Muscle of leg (tissue), 11 donors: ENCODE measurements around the gene RIPPLY3. TPM values are rescaled to one million over a fixed set of nuclear protein-coding genes. Genes with fewer than 3 reads are reported as not detected.
"Not testable (repeated sequence)": the region's sequence is repeated elsewhere in the genome, so short reads cannot be mapped to it uniquely, and the experiment has no call there.

Experiments
- DNase-seq: peaks from one replicate; pipeline ENCODE4 v3.0.0; 2013
- H3K27ac ChIP-seq: one replicate; pipeline ENCODE4 v1.5.1; 2013; ENCODE audit warnings: mild to moderate bottlenecking, low read length, control low read depth
- H3K27me3 ChIP-seq: one replicate; pipeline ENCODE4 v1.6.1; 2013; ENCODE audit warnings: low read length; ENCODE audit not compliant: control insufficient read depth, insufficient read depth
- H3K36me3 ChIP-seq: one replicate; pipeline ENCODE4 v1.6.1; 2013; ENCODE audit warnings: low read length; ENCODE audit not compliant: control insufficient read depth, insufficient read depth
- H3K4me1 ChIP-seq: one replicate; pipeline ENCODE4 v1.6.1; 2013; ENCODE audit warnings: low read length; ENCODE audit not compliant: control insufficient read depth, insufficient read depth
- H3K4me3 ChIP-seq: one replicate; pipeline ENCODE4 v1.5.1; 2013; ENCODE audit warnings: low read length, control low read depth
- H3K9me3 ChIP-seq: replicated peaks from 2 replicates; pipeline ENCODE4 v1.6.1; 2013; ENCODE audit warnings: low read depth, low read length; ENCODE audit not compliant: control insufficient read depth
- WGBS: methylation state at CpG from one replicate; pipeline ENCODE4 v1.1.5; 2013; ENCODE audit warnings: missing lambda C conversion rate; ENCODE audit not compliant: insufficient coverage; 5-methylcytosine and 5-hydroxymethylcytosine counted together
- polyA plus RNA-seq, 8 donors: library from polyadenylated mRNA; unstranded; fragments of 120-200 nt; gene quantifications; one replicate each; pipeline versions ENCODE4 v1.2.1 to v1.2.3, GENCODE V29; 2013; ENCODE audit warnings: inconsistent platforms in 1 of 8, low replicate concordance in 1 of 8; ENCODE audit not compliant: insufficient read length in 8 of 8, insufficient read depth in 1 of 8
- total RNA-seq: library from RNA; stranded (reverse); fragments of 120-200 nt; gene quantifications from one replicate; pipeline ENCODE4 v1.2.4, GENCODE V29; 2013

RIPPLY3 gene
- total and polyA plus RNA-seq, 9 donors, result 0.09 to 0.50 (median 0.17) TPM

GRCh38 chr21:37017951-37018679 is 11.6 kb downstream of the RIPPLY3 start:
- DNase-seq, result no peak
- no peak overlapping the region for H3K27ac ChIP-seq
- no peaks in the 10 kb centered on the region for H3K36me3 ChIP-seq
- no peaks in the 10 kb centered on the region for H3K27me3 ChIP-seq
- no peak overlapping the region for H3K4me3 ChIP-seq
- H3K9me3 ChIP-seq, result no peaks in the 10 kb centered on the region
- 79% methylated on average over 7 of the region's 13 CpGs for WGBS
- H3K4me1 ChIP-seq, result no peaks in the 10 kb centered on the region

DNA sequence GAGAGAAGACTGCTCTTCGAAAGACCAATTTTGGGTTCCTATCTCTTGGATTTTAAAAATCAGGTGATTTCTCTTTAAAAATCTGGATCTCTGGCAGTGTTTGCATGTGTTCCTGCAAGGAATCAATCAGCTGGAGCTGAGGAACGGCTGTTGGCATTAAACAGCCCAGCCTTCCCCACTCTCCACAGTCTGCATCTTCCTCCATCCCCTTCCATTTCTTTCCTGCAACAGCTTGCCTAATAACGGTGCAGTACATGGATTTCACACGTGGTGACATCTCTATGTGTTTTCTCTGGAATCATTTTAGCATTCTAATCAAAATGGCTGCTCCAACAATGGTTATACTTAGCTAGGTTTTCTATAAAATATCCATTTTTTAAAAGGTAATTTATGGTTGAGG is 20.0 kb downstream of the RIPPLY3 start:
- H3K27ac ChIP-seq, result no peak overlapping the region
- H3K4me3 ChIP-seq, result no peak overlapping the region
- no peak for DNase-seq
- H3K9me3 ChIP-seq, result no peaks in the 10 kb centered on the region
- no peaks in the 10 kb centered on the region for H3K4me1 ChIP-seq
- no CpG with 5 or more reads among the region's 4 CpGs for WGBS
- H3K27me3 ChIP-seq, result no peaks in the 10 kb centered on the region
- H3K36me3 ChIP-seq, result no peaks in the 10 kb centered on the region

GRCh38 chr21:37028570-37028969 is 22.1 kb downstream of the RIPPLY3 start:
- WGBS, result 84% methylated on average over 4 of the region's 4 CpGs
- peaks cover 2% of the 10 kb centered on the region for H3K27me3 ChIP-seq
- no peaks in the 10 kb centered on the region for H3K36me3 ChIP-seq
- no peaks in the 10 kb centered on the region for H3K9me3 ChIP-seq
- no peak for DNase-seq
- H3K4me3 ChIP-seq, result no peak overlapping the region
- H3K27ac ChIP-seq, result no peak overlapping the region
- H3K4me1 ChIP-seq, result no peaks in the 10 kb centered on the region

GRCh38 chr21:37030864-37031263 is 24.4 kb downstream of the RIPPLY3 start:
- WGBS, result 100% methylated on average over 2 of the region's 4 CpGs
- Histone ChIP-seq H3K27ac (no peak overlapping the region), H3K9me3 (no peaks in the 10 kb centered on the region), H3K36me3 (no peaks in the 10 kb centered on the region), H3K27me3 (peaks cover 2% of the 10 kb centered on the region), H3K4me1 (no peaks in the 10 kb centered on the region), H3K4me3 (no peak overlapping the region)
- no peak for DNase-seq

- DNase-seq, result no peak
- no peaks in the 10 kb centered on the region for H3K4me1 ChIP-seq
- H3K9me3 ChIP-seq, result no peaks in the 10 kb centered on the region
- H3K27me3 ChIP-seq, result peaks cover 2% of the 10 kb centered on the region
- no peaks in the 10 kb centered on the region for H3K36me3 ChIP-seq
- WGBS, result 100% methylated on average over 1 of the region's 5 CpGs
- no peak overlapping the region for H3K4me3 ChIP-seq
- no peak overlapping the region for H3K27ac ChIP-seq
Observed at GRCh38 chr21:37032293-37032692, 25.8 kb downstream of the RIPPLY3 start.

DNA sequence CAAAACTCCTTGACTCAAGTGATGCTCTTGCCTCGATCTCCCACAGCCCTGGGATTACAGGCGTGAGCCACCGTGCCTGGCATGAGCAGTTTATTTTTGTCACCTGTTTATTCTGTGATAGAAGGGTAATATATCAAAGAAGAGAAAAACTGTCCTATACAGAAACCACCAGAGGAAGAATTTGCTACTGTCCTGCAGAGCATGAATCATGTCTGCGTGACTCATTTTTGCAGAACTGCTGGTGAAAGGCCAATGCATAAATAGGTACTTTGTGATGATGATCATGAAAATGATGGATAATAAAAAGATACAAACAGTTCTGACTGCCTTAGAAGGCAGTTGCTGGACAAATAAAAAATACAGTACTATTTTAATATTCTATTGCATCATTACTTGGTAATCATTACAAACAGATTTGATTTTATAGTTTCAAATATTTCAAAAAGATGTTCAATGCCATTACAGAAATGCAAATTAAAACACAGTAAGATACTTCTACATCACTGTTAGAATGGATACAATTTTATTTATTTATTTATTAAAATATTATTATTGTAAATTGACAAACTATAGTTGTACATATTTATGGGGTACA is 26.5 kb downstream of the RIPPLY3 start:
- H3K4me3 ChIP-seq, result no peak overlapping the region
- H3K27me3 ChIP-seq, result peaks cover 2% of the 10 kb centered on the region
- H3K36me3 ChIP-seq, result no peaks in the 10 kb centered on the region
- DNase-seq, result no peak
- H3K4me1 ChIP-seq, result no peaks in the 10 kb centered on the region
- no peaks in the 10 kb centered on the region for H3K9me3 ChIP-seq
- no peak overlapping the region for H3K27ac ChIP-seq
- WGBS, result 90% methylated on average over 2 of the region's 4 CpGs

- H3K4me3 ChIP-seq, H3K36me3 ChIP-seq, H3K9me3 ChIP-seq, DNase-seq, H3K27me3 ChIP-seq, H3K27ac ChIP-seq, H3K4me1 ChIP-seq: not testable (repeated sequence)
- WGBS, result no CpG with 5 or more reads among the region's 4 CpGs
Observed at GRCh38 chr21:37034394-37034793, 27.9 kb downstream of the RIPPLY3 start.

DNA sequence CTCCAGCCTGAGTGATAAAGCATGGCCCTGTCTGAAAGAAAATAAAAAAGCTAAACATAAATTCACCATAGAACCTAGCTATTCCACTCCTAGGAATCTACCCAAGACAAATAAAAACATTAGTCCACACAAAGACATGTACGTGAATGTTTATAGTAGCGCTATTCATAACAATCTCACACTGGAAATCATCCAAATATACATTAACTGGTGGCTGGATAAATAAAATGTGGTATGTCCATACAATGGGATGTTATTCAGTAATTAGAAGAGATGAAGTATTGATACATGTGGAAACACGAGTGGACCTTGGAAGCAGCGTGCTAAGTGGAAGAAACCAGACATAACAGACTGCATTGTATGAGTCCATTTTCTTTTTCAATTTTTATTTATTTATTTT is 29.7 kb downstream of the RIPPLY3 start:
- Histone ChIP-seq H3K9me3 (no peaks in the 10 kb centered on the region), H3K27me3 (peaks cover 2% of the 10 kb centered on the region), H3K4me1 (no peaks in the 10 kb centered on the region), H3K36me3 (no peaks in the 10 kb centered on the region), H3K4me3 (no peak overlapping the region), H3K27ac (no peak overlapping the region)
- no peak for DNase-seq
- WGBS, result no CpG with 5 or more reads among the region's 4 CpGs

DNA sequence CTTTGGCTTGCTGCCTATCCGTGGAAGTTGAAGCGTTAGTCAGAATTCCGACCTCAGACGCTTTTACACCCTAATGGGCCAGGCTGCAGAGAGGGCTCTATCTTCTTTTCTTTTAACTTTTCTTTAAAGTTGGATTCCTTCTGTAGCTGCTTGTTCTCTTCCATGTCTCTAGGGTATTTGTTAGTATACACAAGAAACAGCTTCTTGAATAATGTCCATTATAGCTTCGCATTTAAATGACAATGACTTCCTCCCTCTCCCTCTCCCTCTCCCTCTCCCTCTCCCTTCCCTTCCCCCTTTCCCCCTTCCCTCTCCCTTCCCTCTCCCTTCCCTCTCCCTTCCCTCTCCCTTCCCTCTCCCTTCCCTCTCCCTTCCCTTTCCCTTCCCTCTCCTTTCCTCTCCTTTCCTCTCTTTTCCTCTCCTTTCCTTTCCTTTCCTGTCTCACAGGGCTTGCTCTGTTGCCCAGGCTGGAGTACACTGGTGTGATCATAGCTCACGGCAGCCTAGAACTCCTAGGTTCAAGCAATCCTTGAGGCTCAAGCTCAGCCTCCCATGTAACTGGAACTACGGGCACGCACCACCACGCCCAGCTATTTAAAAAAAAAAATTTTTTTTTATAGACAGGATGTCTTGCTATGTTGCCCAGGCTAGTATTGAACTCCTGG is 33.0 kb downstream of the RIPPLY3 start:
- peaks cover 2% of the 10 kb centered on the region for H3K4me1 ChIP-seq
- H3K36me3 ChIP-seq, result no peaks in the 10 kb centered on the region
- DNase-seq, result no peak
- no peaks in the 10 kb centered on the region for H3K9me3 ChIP-seq
- no peaks in the 10 kb centered on the region for H3K27me3 ChIP-seq
- H3K4me3 ChIP-seq, result no peak overlapping the region
- H3K27ac ChIP-seq, result no peak overlapping the region
- WGBS, result 100% methylated on average over 1 of the region's 9 CpGs

DNA sequence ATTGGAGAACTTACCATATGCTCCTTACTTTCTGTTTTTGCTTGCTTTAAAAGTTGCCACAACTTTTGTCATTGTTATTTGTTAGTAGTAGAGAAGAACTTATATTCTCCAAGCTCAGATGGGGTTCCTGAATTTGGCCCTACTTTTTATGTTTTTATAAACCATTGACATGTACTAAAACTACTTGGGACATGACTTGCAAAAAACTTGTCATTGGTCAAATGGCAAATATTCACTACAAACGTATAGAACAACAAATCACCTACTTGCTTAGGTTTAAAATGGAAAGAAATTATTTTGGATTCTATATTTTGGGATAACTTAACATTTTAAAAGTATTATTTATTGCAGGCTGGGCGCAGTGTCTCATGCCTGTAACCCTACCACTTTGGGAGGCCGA is 33.7 kb downstream of the RIPPLY3 start:
- no peaks in the 10 kb centered on the region for H3K27me3 ChIP-seq
- no CpG with 5 or more reads among the region's 3 CpGs for WGBS
- no peak for DNase-seq
- no peak overlapping the region for H3K4me3 ChIP-seq
- H3K9me3 ChIP-seq, result no peaks in the 10 kb centered on the region
- H3K4me1 ChIP-seq, result peaks cover 2% of the 10 kb centered on the region
- no peak overlapping the region for H3K27ac ChIP-seq
- no peaks in the 10 kb centered on the region for H3K36me3 ChIP-seq
